ENCODE data around the gene SPTBN1.
A peak's percentile ranks its signal among the peaks of the same experiment; 100 is the strongest.

The SPTBN1 gene

DNA sequence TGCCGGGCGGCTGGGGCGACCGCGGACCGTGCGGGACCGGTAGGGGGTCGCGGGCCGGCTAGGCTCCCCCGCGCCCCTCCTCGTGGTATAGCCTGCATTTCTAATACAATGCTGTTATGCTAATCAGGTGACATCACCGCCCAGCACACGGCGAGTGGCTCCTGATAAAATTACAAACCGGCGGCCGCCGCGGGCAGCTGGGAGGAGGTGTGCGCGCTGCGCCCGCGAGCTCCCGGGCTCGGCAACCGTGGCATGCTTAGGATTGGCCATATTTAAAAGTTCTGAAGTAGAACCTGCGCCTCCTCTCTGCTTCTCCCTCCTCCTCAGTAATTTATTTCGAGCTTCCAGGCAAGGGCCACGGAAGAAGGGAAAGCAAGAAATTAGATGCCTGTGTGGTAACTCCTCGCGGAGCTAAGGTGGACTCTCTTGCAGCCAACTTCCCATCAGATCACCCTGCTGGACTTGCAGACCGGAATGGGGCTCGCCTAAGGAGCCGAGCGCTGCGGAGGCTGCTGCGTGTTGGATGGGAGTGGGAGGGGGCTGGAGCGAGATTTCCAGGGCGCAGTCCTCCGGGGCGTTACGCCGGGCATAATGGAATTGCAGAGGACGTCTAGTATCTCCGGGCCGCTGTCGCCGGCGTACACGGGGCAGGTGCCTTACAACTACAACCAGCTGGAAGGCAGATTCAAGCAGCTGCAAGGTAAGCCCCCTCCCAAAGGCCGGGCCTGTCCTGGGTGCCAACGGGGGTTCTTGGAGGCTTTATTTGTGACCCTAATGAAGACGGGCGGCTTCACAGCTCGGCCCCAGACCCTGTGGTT lies 102.3 kb downstream of the SPTBN1 start:
- DNase-seq = peak; percentile 73

DNA sequence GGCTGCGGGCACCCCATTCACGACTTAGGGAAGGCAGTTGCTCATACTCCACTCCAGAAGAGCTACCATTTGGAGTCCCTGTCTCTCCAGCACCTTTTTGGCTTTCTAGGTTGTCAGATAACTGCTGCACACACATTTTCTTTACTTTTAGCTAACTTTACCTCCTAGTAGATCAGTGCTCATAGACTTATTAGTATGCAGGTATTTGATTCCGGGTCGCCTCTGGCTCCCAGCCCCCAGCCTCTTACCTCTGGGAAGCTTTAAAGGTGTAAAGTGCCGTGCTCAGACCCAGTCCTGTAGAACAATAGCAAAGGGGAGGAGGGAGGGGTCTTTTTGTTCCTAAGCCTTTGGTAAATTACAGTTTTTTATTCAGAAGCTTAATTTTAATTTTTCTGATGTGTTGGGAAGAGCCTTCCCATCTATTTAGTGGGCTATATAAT lies 102.9 kb downstream of the SPTBN1 start:
- DNase-seq = no peak

DNA sequence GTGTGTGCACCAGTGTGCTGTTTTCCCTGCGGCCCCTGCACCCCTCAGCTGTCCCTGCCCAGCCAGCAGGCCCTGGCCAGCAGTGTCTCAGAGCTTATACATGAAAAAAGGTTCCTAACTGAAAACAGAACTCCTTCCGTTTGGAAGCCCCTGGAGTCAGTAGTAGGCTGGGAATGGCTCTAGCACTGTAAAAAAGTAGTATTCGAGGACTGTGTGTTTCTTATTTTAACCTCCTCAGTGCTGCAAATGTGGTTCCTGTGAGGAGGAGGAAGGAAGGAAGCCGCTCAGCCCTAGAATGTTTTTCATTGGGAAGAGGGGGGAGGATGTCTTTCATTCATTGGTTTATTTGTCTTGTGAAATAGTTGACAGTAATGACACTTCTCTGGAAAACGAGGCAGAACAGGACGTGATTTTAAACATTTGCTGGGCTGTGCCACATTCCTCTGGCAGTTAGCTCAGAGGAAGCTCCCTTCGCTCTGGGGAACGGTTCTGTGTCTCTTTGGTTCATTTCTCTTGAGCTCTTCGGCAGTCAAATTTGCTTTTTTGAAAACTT lies 103.5 kb downstream of the SPTBN1 start:
- no peak for DNase-seq

DNA sequence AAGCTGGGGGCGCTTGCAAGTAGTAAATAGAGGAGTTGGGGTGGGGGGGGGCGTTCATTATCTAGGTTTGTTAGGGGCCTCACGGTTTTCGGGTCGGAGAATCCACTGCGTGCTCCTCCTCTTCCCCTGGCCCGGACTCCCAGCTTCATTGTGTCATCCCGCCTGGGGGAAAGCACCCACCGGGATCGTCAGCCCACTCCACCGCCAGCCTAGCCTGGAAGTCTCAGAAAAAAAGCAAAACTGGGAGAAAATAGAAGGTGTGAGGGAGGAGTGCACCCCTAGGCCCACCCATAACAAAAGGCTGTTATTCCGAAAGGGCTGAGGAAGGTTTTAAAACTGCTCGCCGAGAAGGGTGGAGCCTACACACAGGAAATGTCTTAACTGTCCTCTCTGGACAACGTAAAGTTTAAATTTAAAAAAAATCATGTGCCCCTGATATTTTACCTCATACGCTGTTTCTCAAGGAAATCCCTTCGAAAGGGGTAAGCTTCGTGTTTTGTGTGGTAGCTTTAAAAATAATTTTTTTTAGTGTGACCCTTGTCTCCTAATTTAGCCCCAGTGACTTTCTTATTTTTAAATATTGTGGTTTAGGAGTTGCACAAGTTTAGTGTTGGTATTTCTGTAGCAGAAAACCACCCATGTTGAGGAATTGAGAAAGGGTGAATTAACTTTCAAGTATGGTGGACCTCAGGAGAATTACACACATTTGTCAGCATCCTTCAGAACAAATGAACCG lies 104.2 kb downstream of the SPTBN1 start:
- no peak for DNase-seq

DNA sequence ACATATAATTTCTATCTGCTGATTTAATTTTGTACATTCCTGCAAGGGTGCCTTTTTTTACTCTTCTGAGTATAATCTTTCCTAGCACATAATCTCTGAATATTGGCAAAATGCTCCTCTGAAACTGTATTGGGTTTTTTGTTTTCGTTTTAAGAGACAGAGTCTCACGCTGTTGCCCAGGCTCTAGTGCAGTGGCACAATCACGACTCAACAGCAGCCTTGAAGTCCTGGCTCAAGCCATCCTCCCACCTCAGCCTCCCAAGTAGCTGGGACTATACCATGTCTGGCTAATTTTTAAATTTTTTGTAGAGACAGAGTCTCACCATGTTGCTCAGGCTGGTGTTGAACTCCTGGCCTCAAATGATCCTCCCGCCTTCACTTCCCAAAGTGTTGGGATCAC lies 104.9 kb downstream of the SPTBN1 start:
- DNase-seq = no peak

DNA sequence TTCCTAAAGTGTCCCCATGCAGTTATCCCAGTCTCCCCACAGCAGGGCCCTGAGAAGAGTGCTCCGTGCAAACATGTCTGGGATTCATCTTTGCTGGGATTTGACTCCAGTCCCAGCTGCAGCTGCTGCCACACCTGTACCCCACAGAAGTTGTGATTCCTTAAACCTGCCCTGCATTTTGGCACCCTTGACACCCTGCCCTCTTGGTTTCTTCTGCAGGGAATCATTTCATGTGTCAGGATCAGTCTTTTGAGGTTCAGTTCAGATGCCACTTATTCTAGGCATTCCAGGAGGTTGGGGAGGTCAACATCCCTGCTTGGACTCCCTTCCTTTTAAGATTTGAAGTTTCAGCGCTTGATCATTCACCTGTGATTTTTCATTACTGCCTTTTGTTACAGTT lies 108.3 kb downstream of the SPTBN1 start:
- DNase-seq = no peak

DNA sequence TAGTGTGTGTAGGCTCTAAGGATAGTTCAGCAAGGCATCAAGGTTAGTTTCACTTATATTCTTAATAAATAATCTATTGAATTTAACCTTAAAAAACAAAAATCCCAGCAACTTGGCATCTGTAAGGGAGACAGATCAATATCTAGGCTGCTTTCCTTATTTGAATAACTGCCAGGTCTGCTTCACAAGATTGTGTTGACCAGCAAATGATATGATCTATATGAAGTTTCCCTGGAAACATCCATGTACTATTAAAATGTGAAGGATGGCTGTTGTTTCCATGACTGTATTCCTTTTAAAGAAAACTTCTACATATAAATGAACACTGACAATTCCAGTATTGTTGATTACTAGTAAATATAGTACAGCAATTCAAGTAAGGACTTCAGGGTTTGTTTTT lies 109.4 kb downstream of the SPTBN1 start:
- no peak for DNase-seq

DNA sequence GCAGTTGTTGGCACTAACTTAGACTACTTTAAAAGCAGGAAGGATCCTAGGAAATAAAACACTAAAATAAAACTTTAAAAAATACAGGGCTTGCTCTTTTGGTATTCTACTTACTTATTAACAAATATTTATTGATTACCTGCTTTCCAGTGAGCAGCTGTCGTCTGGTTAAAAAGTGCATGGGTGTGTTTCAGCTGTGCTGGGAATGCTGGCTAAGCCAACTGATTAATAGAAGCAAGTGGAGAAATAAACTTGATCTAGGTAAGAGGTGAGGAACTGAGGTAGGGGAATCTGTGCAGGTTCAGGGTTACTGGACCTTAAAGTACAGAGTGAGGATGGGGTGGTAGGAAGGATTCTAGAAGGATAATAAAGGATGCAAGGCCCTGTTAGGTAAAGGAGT lies 110.8 kb downstream of the SPTBN1 start:
- no peak for DNase-seq

DNA sequence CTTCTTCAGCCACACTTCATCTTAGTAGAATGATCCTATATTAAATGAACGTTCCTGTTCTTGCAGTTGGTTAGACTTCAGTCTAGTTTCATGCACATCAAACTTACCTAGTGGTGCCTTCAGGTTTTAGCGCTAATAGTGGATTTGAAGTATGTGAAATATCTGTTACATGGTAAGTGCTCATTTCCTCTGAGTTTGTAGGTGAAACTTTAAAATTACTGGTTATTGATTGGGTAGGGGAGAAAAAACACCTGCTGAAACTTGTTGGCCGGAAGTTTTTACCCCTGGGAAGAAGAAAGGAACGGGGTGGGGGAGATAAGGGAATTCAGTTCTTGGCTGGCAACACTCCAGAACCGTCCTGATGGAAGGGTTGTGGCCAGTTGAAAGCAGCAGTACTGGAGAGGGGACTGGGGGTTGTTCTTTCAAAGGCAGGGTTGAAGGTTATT lies 112.8 kb downstream of the SPTBN1 start:
- DNase-seq = no peak

DNA sequence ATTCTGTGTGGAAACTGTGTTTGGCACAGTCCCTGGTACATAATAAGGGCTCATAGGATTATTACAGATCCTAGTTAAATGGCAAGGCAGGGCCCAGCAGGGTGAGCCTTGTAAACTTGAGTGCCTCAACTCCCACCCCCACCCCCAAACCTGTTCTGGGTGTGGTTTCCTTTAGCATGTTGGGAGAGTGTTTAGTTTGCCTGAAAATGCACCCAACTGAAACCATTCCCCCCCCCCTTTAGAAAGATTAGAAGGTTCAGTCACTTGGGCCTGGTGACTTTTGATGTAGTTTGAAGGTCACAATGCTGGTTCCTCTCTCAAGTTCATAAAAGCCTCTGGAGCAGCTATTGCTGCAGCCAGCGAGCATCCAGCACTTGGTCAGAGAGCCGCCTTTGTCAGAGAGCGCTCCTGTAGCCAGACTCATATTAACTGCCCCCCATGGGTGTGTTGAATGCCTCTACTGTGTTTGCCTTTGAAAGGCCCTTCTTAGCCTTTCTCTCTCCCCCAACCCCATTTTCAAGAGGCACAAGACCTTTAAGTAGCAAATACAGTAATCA lies 113.7 kb downstream of the SPTBN1 start:
- no peak for DNase-seq

DNA sequence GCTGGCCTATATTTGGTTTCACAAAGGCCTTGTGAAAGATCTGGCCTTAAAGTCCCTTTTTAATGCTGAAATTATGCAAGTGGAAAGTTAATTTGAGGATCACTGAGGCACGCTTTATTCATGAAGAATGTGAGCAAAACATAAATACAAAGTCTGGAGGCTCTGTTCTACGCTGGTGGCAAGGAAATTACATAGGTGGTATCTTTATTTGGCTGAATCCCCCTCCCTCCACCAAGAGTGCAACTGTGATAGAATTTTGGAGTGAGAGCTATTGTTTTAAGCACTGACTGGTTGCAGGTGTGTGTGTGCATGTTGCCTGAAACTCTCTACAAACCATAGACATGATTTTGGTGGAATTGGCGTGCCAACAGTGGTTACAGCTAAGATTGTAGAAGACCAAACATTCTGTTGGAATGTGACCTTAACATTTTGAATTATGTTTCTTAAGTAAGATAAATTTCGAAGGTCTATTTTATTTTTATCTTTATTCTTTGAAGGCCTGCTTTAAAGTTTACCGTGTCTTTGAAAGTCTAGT lies 114.3 kb downstream of the SPTBN1 start:
- DNase-seq = no peak

DNA sequence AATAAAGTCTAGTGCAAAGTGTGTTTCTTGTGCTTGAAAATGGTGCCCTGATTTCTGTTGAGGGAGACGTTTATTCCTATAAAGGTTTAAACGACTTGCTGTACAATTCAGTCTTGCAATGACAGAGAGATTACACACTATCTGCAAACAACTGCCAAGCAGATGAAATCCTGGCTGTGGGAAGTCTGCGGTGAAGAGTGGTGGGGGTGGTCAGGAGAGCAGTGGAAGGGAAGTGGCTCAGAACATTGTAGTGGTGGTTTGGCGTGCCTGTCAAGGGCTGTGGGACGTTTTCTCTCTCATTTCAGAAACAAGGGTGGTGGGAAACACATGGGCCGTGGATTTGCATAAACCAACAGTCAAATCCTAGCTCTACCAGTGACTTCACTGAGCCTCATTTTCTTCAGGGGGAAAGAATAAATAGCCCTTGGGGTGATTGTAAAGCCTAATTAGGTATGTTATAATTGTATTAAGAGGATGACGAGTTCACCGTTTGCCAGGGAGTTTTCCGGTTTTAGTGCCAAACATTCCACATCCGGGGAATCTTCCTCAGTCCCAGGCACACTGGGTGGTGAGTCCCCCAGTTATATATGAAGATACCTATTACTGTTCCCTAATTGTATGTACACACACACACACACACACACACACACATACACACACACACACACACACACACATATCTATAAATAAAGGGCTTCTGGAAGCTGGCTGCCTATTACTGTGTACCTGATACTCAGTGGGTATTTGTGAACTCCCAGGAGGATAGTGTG lies 115.0 kb downstream of the SPTBN1 start:
- peak; percentile 56 for DNase-seq

DNA sequence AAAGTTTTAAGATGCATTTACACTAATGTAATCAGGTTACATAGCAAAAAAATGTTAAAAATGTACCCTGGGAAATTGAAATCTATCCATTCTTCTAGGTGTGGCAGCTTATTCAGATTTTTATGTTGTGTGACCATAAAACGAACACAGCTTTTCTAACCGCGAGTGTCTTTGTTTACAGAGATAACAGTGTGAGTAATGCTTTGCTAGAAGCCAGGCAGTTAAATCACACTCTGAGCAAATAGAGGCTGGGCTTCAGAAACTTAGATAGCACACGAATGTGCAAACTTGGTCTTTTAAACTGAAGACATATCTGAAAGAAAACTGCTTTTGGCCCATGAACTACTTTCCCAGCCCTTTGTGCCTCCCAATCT lies 116.1 kb downstream of the SPTBN1 start:
- DNase-seq = no peak

DNA sequence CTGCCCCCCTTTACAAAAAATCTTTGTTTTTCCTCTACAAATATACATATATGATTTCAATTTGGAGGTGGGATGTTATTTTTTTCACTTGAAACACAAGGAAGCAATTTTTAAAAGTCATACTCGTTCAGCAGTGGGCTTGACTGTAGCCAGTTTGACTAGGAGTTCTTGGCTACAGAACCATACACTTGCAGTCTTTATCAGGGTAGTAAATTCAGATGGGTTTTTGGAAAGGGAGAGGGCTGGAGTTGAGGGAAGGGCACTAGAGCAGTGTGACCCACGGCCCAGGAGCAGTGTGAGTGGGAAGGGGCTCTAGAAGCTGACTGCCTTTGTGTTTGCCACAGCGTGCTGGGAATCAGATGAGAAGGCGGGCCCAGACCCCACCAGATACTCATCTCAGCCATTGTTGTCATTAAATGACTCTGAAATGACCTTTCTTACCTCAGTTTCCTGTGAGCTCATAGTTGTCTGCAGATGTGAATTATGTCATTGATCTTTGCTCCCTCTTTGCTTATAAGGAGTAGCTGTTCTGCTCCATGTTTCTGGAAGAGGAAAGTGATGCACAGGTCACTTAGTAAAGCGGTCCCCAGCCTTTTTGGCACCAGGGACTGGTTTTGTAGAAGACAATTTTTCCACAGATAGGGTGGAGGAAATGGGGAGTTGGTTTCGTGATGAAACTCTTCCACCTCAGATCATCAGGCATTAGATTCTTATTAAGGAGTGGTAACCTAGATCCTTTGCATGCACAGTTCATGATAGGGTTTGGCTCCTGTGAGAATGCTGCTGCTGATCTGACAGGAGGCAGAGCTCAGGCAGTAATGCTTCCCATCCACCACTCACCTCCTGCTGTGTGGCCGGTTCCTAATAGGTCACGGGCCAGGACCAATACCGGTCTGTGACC lies 116.8 kb downstream of the SPTBN1 start:
- DNase-seq = peak; percentile 56

DNA sequence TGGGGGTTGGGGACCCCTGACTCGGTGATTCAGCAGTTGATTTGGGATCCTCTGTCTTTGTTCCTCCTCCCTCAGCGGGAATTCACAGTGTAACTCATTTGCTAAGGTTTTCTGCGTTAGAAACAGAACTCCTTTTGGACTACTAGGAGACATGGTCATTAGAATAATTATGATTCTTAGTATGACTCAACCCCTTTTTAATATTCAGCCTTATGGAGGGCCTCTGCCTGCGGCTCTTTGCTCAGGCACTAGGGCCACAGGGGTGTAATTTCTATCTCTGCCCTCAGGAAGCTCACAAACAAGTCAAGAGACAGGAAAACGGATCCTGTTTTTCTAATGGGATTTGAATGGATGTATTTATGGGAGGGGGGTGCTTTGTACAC lies 117.4 kb downstream of the SPTBN1 start:
- DNase-seq = no peak

DNA sequence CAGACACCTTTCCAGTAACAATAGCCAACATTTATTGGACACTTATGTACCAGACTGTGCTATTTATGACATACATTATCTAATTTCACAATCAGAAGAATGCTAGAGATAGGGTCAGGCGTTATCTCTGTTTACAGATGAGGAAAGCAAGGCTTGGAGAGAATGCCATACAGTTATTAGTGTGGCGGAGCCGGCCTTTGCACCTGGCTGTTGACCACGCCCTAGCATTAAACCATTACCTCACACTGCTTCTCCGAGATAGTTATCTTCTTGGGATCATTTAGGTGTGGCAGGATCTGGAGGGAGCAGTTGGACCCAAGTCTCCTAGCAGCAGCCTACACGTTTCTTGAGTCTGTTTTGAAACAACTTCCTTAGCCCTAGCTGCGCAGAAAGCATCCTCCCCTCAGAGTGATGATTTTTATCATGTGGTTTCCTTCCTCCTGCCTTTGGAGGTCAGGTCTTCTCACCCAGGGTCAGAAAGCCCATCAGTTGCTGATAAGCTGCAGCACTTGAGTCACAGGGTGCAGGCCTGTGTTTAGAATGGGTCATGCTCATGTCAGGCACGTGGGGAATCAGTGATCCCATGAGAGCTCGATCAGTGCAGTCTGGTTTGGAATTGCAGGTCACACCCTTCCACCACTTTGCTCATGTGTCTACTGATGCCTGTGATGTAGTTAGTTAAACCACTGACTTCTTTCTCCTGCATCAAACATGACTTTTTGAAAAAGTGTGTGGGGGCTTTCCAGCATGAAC lies 118.2 kb downstream of the SPTBN1 start:
- DNase-seq = peak; percentile 71

DNA sequence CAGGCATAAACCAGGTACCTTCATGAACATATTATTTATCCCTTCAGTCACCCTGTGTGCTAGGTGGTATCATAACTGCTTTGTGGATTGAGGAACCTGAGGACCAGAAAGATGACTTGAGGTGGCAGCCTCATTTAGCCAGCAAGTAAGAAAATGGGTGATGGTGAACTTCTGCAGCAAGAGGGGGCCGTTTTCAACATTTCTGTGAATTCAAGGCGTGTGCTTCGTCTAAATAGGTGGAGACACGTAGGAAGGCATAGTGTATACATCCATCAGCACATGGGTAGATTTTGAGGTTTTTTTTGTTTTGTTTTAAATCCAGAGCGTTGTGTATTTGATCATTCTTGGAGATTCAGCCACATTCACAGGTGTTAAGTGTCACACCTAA lies 118.7 kb downstream of the SPTBN1 start:
- no peak for DNase-seq

DNA sequence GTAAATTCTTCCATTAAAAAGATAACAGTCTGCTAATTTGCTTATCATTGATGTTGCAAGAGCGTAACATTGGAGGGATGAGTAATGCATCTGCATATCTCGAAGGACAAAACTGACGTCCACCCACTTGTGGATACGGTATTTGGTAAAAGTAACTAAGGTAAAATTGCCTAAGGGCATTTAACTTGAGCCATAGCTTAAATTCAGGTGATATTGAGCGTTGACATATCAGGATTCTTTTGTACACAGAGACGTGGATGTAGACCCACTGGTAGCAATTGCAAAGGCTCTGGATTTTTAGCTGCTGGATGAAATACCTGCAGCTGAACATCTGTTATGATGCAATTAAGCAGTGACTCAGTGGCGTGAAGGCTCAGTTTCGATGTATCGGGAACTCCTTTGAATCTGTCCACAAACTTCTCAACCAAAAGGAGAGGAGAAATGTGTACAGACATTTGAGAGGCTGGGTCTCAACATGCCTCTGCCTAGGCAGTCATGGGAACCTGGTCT lies 119.3 kb downstream of the SPTBN1 start:
- DNase-seq = no peak

DNA sequence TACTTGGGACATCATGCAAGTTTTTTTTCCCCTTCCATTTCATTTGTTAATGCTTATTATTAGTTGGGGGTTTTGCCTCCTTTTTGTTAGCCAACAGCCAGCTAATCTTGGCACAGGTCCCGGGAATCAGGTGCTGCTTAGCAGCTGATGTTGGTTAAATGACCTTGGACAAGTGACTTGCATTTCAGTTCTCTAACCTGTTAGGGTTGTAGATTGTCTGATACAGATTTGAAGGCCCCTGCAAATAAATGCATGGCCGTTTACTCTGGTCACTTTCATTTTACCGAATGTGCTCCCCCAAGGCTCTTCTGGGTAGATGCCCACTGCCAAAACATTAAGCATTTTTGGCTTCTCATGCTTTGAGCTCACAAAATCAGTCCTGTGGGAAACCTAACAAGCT lies 120.9 kb downstream of the SPTBN1 start:
- DNase-seq = no peak

DNA sequence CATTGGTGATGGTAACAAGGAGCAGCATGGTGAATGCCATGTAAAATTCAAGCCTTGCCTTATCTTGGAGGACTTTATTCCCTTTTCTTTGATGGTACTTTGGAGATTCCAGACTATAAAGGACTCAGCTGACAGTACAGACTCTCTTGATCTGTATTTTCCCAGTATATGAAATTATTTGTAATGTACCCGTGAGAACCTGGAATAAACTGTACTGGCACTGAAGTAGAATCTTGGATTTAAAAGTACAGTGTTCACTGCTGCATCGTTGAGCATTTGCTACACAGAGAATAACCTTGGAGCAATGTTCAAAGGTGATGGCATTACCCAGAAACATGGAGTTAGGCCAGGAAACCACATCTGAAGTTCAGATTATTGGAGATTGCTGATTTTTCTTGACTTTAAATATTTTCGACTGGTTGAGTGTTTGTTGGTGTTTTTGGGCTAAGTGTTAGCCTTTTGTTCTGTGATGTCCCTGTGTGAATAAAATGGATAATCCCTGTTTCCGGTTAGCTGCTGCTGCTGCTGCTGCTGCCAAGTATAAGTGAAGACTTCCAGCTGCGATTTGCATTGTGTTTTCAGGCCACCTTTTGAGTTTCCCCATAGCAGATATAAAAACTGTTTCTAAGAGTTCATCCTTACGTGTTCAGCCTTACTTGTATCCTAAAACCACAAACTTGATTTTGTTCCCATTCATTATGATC lies 122.0 kb downstream of the SPTBN1 start:
- DNase-seq = no peak

All from activated T-cell treated with anti-CD3 and anti-CD28 coated beads, Interleukin-2, amount 50 U/mL, for 1 hour (primary cell).